Measurements from ENCODE around the gene ZNF83. TPM values are rescaled to one million over a fixed set of nuclear protein-coding genes. Genes with fewer than 3 reads are reported as not detected.
A peak's percentile ranks its signal among the peaks of the same experiment; 100 is the strongest.
"Not testable (repeated sequence)": the region's sequence is repeated elsewhere in the genome, so short reads cannot be mapped to it uniquely, and the experiment has no call there.

ZNF83 gene
- total RNA-seq, 1 donor from 2014 or later, result 30.6 TPM

DNA sequence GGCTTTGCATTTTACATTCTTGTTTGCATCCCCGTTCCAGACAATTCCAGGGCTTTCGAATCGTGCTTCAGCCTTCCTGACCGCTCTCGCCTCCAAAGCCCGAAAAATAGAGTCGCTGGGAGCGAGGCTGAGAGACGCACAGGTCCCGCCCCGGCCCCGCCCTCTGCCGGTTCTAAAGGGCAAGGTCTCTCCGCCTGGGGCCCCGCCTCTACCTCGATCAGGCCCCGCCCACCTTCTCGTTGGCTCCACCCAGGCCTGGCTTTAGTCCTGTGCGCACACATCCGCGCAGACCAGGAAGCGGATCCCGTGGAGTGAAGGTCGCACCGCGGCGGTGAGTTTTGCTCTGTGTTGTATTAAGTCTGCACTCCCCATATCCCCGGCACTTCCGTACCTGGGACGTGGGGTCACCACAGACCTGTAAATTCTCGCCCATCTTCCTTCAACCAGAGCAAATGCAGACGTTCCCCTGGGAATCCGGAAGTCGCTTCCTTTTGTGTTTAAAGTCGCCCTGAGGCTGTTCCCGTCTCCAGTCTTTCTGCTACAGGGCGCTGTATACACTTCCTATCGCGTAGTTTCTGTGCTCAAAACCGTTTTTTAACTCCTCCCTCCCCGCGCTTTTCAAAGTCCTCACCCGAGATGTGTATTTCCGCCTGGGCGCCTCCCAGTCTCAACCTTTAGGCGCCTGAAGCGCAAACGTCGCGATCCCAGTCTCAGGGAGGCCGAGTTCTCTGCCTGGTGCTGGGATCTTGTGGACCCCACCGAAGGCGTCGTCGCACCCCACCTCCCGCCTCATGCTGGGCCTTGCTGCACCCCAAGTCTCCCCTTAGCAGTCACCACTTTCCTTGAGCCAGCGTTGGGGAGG lies 67.9 kb downstream of the ZNF83 start, which contains the start of gene ZNF701:
Gene ZNF701 (plus strand): TSS at position 288 of the 862 bp plus-strand sequence. CDS start 3,861 bp downstream, outside the sequence.
- peak; percentile 95 for DNase-seq (ENCODE audit: low read depth in 2 of 2)

DNA sequence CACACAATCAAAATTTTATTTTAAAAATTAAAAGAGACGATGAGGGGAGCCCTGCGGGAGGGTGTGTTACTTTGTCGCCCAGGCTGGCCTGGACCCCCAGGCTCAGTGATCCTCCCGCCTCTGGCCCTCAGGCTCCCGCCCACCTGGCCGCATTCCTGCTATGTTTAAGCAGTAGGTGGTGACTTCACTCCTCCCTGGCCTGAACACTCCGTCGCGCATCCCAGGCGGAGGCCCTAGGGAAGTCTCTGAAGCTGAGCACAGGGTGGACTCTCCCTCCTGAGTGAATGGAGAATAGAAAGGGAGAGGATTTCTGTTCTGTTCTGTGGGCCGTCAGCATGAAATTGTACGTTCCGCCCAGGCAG lies 68.5 kb downstream of the ZNF83 start:
- not testable (repeated sequence) for DNase-seq (ENCODE audit: low read depth in 2 of 2)

DNA sequence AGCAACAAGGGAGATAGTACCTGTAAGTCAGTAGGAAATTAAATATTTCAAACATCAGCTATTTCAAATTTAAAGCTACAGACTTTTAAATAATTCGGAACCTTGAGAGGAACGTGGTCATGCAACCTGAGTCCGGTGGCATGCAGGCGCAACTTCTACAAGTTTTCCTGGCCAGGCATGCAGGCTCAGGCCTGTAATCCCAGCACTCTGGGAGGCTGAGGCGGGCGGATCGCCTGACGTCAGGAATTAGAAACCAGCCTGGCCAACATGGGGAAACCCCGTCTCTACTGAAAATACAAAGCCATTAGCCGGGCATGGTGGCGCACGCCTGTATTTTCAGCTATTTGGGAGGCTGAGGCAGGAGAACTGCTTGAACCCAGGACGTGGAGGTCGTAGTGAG lies 70.2 kb downstream of the ZNF83 start:
- DNase-seq (ENCODE audit: low read depth in 2 of 2), result no peak

DNA sequence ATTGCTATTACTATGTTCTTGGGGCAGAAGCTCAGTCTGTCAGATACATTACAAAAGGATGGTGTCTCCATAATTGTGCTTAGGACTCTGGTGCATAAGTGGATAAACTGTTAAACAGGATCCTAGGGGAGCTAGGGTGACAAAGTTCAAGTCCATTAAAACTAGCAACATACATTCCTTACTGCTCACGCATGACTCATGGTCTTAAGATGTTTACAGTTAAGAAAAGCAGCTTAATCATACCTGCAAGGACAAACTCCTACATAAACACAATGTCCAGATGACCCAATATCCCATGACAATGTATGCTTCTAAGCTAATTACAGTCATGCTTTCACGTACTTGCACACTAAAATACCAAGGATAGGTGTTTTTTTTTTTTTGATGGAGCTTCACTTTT lies 71.6 kb downstream of the ZNF83 start:
- DNase-seq (ENCODE audit: low read depth in 2 of 2), result peak in 1 of 2 donors; percentile 41

DNA sequence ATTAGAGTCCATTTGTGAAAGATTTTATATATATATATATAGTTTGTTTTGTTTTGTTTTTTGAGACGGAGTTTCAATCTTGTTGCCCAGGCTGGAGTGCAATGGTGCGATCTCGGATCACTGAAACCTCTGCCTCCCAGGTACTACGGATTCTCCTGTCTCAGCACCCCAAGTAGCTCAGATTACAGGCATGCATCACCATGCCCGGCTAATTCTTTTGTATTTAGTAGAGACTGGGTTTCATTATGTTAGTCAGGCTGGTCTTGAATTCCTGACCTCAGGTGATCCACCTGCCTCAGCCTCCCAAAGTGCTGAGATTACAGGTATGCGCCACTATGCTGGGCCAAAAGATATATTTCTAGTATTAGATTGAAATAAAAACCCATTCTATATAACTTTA lies 72.0 kb downstream of the ZNF83 start:
- DNase-seq (ENCODE audit: low read depth in 2 of 2), result no peak

Other genes with a start within 250 kb of the ZNF83 start
- 8.1 and 9.4 TPM in 2 replicates for gene ZNF528, start 240.5 kb downstream of the ZNF83 start, total RNA-seq
- gene ZNF534, start 209.2 kb downstream of the ZNF83 start, total RNA-seq, result not detected in 2 replicates
- gene ZNF578, start 184.8 kb downstream of the ZNF83 start, total RNA-seq, result 1.2 and 2.0 TPM in 2 replicates
- gene ZNF808, start 110.7 kb downstream of the ZNF83 start, total RNA-seq, result 8.1 and 14.5 TPM in 2 replicates
- 8.9 and 14.1 TPM in 2 replicates for gene ZNF701, start 68.1 kb downstream of the ZNF83 start, total RNA-seq
- 8.5 and 8.7 TPM in 2 replicates for gene ZNF611, start 96.7 kb upstream of the ZNF83 start, total RNA-seq
- gene ZNF600, start 148.4 kb upstream of the ZNF83 start, total RNA-seq, result 2.2 and 3.0 TPM in 2 replicates
- 10.0 and 20.2 TPM in 2 replicates for gene ZNF28, start 183.3 kb upstream of the ZNF83 start, total RNA-seq
- 13.3 and 17.5 TPM in 2 replicates for gene ZNF468, start 219.3 kb upstream of the ZNF83 start, total RNA-seq

All from lung microvascular endothelial cell (primary cell).